Upper lobe of left lung (tissue), 6 donors: ENCODE results near the gene BTN2A1. TPM values are rescaled to one million over a fixed set of nuclear protein-coding genes. Genes with fewer than 3 reads are reported as not detected.
"Not testable (repeated sequence)": the region's sequence is repeated elsewhere in the genome, so short reads cannot be mapped to it uniquely, and the experiment has no call there.

ENCODE experiments used
- ATAC-seq, 2 donors: fragments of 200-7000 bp; cut with Tn5 transposase; one replicate each; pipeline ENCODE4 v1.9.1; 2022; ENCODE audit warnings: mild to moderate bottlenecking in 2 of 2, moderate library complexity in 2 of 2; ENCODE audit not compliant: low FRiP score in 2 of 2
- DNase-seq, 2 donors: peaks; one replicate each; pipeline ENCODE4 v3.0.0-alpha.2; 2019 to 2020
- H3K27ac ChIP-seq, 4 donors: fragments of 200-600 bp; sonication (generic); one replicate each; pipeline ENCODE4 v1.5.1; 2016 to 2019
- H3K27me3 ChIP-seq, 4 donors: fragments of 200-600 bp; sonication (generic); one replicate each; pipeline ENCODE4 v1.5.1; 2017 to 2019
- H3K36me3 ChIP-seq, 4 donors: fragments of 200-600 bp; sonication (generic); one replicate each; pipeline ENCODE4 v1.5.1; 2016 to 2019
- H3K4me1 ChIP-seq, 4 donors: fragments of 200-600 bp; sonication (generic); one replicate each; pipeline ENCODE4 v1.5.1; 2018 to 2019
- H3K4me3 ChIP-seq, 4 donors: fragments of 200-600 bp; sonication (generic); one replicate each; pipeline ENCODE4 v1.5.1; 2017 to 2019; ENCODE audit warnings: mild to moderate bottlenecking in 2 of 4, moderate library complexity in 1 of 4
- H3K9me3 ChIP-seq, 4 donors: fragments of 200-600 bp; sonication (generic); one replicate each; pipeline ENCODE4 v1.5.1; 2018 to 2019
- CTCF ChIP-seq, 6 experiments: fragments of 450-650 bp in 4 of 6; fragments of 200-600 bp in 2 of 6; sonication (generic) in 2 of 6; IDR thresholded peaks; one replicate each; pipeline ENCODE4 v1.5.1; 2016 to 2019; ENCODE audit warnings: antibody characterized with exemption in 6 of 6
- EP300 ChIP-seq, 4 donors: sonication (generic); formaldehyde crosslinking; IDR thresholded peaks; one replicate each; pipeline ENCODE4 v1.5.1; 2017; ENCODE audit warnings: antibody characterized with exemption in 4 of 4, control low read depth in 2 of 4
- POLR2A ChIP-seq, 4 donors: fragments of 450-650 bp; IDR thresholded peaks; one replicate each; pipeline ENCODE4 v1.5.1; 2016 to 2017; ENCODE audit warnings: antibody characterized with exemption in 4 of 4, mild to moderate bottlenecking in 2 of 4
- POLR2AphosphoS5 ChIP-seq, 2 donors: sonication (generic); formaldehyde crosslinking; IDR thresholded peaks; one replicate each; pipeline ENCODE4 v1.5.1; 2017; ENCODE audit warnings: antibody characterized with exemption in 2 of 2
- WGBS, 2 donors: methylation state at CpG; one replicate each; pipeline ENCODE4 v1.1.5; 2017 to 2018; 5-methylcytosine and 5-hydroxymethylcytosine counted together
- total RNA-seq, 6 donors: library from RNA; depleted of rRNA in 4 of 6; stranded (reverse); fragments of >200 nt in 4 of 6; gene quantifications; one replicate each; pipeline versions ENCODE4 v1.1.0 to v1.2.1, GENCODE V29; 2016 to 2021
- donor health status: DM: no; HTN: no; CAD: no; lungs with moderate emphysema.
- donor health status: DM: no; HTN: yes; CAD: no; lungs with severe emphysema.

BTN2A1 gene
- total RNA-seq, 6 donors from 2014 or later = 17.2 to 34.6 (median 21.2) TPM

DNA sequence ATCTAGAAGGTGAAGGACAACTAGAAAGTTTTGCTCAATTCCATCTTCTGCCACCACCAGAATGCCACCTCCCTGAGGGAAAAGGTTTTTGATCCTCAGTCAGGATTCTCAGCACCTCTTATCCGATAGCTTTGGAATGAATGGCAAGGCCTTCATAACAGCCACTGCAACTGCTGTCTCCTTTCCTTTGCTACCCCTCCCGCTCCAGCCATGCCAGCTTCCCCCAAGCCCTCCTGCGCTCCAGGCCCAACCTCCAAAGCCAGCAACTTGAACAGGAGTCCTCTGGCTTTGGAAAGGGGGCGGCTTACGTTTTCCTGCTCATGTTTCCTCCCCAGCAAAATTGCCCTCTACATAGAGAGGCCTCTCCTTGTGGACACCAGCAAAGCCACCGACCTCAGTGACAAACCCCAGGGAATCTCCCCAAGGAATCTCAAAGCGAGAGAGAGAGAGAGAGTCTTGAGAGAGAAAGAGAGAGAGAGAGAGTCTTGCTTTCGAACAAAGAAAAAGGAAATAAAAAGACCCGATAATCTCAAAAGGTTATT is 420 bp upstream of the BTN2A1 start:
- 16 to 29% methylated on average over 9 of the region's 9 CpGs for WGBS, 2 donors
- peak; percentile 54 to 59 for ATAC-seq

GRCh38 chr6:26459023-26459810 is 1.5 kb downstream of the BTN2A1 start:
- H3K27ac ChIP-seq = peak overlapping the region in 1 of 4 donors; percentile 97
- WGBS, 2 donors = 80 to 85% methylated on average over 15 to 16 of the region's 16 CpGs

More for the DNA sequence above, 420 bp upstream of the BTN2A1 start:
- Histone ChIP-seq H3K4me1 (peaks cover 38 to 49% (median 43%) of the 10 kb centered on the region in 4 donors), H3K4me3 (peak overlapping the region in 3 of 4 donors; percentile 63 to 78 (median 66)), H3K9me3 (no peaks in the 10 kb centered on the region), H3K27me3 (no peaks in the 10 kb centered on the region), H3K27ac (peak overlapping the region; percentile 90 to 98 (median 94)), H3K36me3 (peaks cover 2 to 24% (median 19%) of the 10 kb centered on the region in 4 donors)
- DNase-seq = no peak
- TF ChIP-seq EP300 (IDR thresholded peaks at IDR 0.05) = no peak
- TF ChIP-seq POLR2AphosphoS5 (IDR thresholded peaks at IDR 0.05) = no peak

GRCh38 chr6:26461353-26461752 is 3.6 kb downstream of the BTN2A1 start:
- H3K36me3 ChIP-seq = peaks cover 33 to 64% (median 56%) of the 10 kb centered on the region in 4 donors
- peaks cover 38 to 53% (median 47%) of the 10 kb centered on the region in 4 donors for H3K4me1 ChIP-seq

More at GRCh38 chr6:26459023-26459810, 1.5 kb downstream of the BTN2A1 start:
- H3K9me3 ChIP-seq = no peaks in the 10 kb centered on the region
- peaks cover 16 to 43% (median 35%) of the 10 kb centered on the region in 4 donors for H3K36me3 ChIP-seq
- peaks cover 38 to 53% (median 47%) of the 10 kb centered on the region in 4 donors for H3K4me1 ChIP-seq
- no peaks in the 10 kb centered on the region for H3K27me3 ChIP-seq
- peak overlapping the region in 3 of 4 donors; percentile 63 to 78 (median 66) for H3K4me3 ChIP-seq
- TF ChIP-seq POLR2AphosphoS5 (IDR thresholded peaks at IDR 0.05) (no peak), CTCF (IDR thresholded peaks at IDR 0.05) (no peak), POLR2A (IDR thresholded peaks at IDR 0.05) (no peak), EP300 (IDR thresholded peaks at IDR 0.05) (no peak)
- no peak for ATAC-seq
- DNase-seq = no peak

GRCh38 chr6:26464014-26464413 is 6.3 kb downstream of the BTN2A1 start:
- Histone ChIP-seq H3K27me3 (no peaks in the 10 kb centered on the region), H3K9me3 (no peaks in the 10 kb centered on the region), H3K36me3 (peaks cover 51 to 91% (median 82%) of the 10 kb centered on the region in 4 donors), H3K27ac (peak overlapping the region in 1 of 4 donors; percentile 16), H3K4me1 (peaks cover 26 to 39% (median 35%) of the 10 kb centered on the region in 4 donors), H3K4me3 (no peak overlapping the region)
- ATAC-seq (no peak), DNase-seq (no peak)
- WGBS, 2 donors = 77 to 85% methylated on average over 3 to 4 of the region's 4 CpGs
- TF ChIP-seq CTCF (IDR thresholded peaks at IDR 0.05) (no peak), EP300 (IDR thresholded peaks at IDR 0.05) (no peak), POLR2AphosphoS5 (IDR thresholded peaks at IDR 0.05) (no peak), POLR2A (IDR thresholded peaks at IDR 0.05) (no peak)

More at GRCh38 chr6:26461353-26461752, 3.6 kb downstream of the BTN2A1 start:
- DNase-seq, ATAC-seq, H3K27me3 ChIP-seq, H3K27ac ChIP-seq, H3K9me3 ChIP-seq: not testable (repeated sequence)
- H3K4me3 ChIP-seq = peak overlapping the region in 1 of 4 donors; percentile 78
- WGBS, 2 donors = 77 to 80% methylated on average over 5 of the region's 5 CpGs

DNA sequence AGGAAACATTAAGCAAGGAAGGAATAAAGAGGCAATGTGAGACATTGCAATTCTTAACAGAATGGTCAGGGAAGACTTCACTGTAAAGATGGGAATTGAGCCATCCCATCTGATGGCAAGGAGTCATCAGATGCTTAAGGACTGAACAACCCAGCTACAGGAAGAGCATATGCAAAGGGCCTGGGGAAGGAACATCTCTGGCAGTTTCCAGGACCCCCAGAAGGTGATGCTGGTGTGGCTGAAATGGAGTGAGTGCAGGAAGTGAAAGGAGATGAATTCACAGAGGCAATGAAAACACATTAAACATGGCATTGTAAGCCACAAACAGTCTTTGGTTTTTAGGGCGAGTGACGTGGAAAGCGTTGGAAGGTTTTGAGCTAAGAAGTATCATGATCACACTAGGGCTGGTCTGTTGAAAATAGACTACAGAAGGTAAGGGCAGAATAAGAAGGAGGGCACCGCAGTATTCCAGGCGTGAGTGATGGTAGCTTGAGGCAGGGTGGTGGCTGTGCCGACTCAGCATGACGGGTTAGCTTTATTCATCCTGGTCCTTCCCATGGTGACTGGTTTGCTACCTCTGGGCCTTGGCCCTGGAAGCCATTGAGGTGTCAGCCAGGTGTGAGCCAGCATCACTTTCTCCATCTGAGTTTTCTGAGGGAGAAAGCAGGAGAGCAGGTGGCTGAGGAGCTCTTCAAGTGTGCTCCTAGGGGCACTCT is 6.8 kb downstream of the BTN2A1 start:
- no peaks in the 10 kb centered on the region for H3K9me3 ChIP-seq
- ATAC-seq (no peak), DNase-seq (no peak)
- H3K4me3 ChIP-seq = no peak overlapping the region
- TF ChIP-seq CTCF (IDR thresholded peaks at IDR 0.05) (no peak), EP300 (IDR thresholded peaks at IDR 0.05) (no peak), POLR2A (IDR thresholded peaks at IDR 0.05) (no peak), POLR2AphosphoS5 (IDR thresholded peaks at IDR 0.05) (no peak)
- peak overlapping the region in 2 of 4 donors; percentile 1 to 16 for H3K27ac ChIP-seq
- H3K27me3 ChIP-seq = no peaks in the 10 kb centered on the region
- 91 to 97% methylated on average over 7 of the region's 7 CpGs for WGBS, 2 donors
- H3K36me3 ChIP-seq = peaks cover 51 to 92% (median 80%) of the 10 kb centered on the region in 4 donors
- H3K4me1 ChIP-seq = peaks cover 21 to 34% (median 30%) of the 10 kb centered on the region in 4 donors
